HL-60 (cell line): ENCODE results near the gene LRP8.

Source experiments
- POLR2AphosphoS5 ChIP-seq: IDR thresholded peaks from 2 replicates; pipeline ENCODE4 v1.6.1; 2012; ENCODE audit warnings: low read depth
- TF ChIP-seq, protein P1 (sequence below): IDR thresholded peaks from one replicate; pipeline ENCODE4 v1.5.1; 2011; ENCODE audit warnings: low read length, control low read depth, inconsistent platforms; ENCODE audit not compliant: insufficient read depth
- TF ChIP-seq, protein P2 (sequence below): IDR thresholded peaks from 2 replicates; pipeline ENCODE4 v1.6.1; 2012; ENCODE audit warnings: low read depth; ENCODE audit not compliant: insufficient replicate concordance

DNA sequence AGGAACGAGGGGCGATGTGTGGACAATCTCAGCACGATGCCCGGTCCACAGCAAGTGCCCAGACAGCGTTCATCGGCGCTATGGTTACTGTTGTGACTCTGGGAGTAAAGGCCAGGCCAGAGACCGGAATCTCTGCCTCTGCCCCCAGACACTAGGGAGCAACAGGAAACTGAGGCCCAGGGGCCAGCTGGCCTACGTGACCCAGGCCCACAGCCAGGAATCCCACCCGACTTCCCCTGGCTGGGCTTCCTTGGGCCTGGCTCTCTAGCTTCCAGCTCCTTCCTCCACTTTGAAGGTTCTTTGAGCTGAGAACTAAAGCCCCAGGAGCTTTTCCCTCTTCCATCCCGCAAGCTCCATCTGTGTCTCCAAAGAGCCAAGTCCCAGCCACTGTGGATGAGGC is 4.6 kb downstream of the LRP8 start:
- TF ChIP-seq, protein P1, sequence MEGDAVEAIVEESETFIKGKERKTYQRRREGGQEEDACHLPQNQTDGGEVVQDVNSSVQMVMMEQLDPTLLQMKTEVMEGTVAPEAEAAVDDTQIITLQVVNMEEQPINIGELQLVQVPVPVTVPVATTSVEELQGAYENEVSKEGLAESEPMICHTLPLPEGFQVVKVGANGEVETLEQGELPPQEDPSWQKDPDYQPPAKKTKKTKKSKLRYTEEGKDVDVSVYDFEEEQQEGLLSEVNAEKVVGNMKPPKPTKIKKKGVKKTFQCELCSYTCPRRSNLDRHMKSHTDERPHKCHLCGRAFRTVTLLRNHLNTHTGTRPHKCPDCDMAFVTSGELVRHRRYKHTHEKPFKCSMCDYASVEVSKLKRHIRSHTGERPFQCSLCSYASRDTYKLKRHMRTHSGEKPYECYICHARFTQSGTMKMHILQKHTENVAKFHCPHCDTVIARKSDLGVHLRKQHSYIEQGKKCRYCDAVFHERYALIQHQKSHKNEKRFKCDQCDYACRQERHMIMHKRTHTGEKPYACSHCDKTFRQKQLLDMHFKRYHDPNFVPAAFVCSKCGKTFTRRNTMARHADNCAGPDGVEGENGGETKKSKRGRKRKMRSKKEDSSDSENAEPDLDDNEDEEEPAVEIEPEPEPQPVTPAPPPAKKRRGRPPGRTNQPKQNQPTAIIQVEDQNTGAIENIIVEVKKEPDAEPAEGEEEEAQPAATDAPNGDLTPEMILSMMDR: no peak
- no peak for TF ChIP-seq POLR2AphosphoS5
- TF ChIP-seq, protein P2, sequence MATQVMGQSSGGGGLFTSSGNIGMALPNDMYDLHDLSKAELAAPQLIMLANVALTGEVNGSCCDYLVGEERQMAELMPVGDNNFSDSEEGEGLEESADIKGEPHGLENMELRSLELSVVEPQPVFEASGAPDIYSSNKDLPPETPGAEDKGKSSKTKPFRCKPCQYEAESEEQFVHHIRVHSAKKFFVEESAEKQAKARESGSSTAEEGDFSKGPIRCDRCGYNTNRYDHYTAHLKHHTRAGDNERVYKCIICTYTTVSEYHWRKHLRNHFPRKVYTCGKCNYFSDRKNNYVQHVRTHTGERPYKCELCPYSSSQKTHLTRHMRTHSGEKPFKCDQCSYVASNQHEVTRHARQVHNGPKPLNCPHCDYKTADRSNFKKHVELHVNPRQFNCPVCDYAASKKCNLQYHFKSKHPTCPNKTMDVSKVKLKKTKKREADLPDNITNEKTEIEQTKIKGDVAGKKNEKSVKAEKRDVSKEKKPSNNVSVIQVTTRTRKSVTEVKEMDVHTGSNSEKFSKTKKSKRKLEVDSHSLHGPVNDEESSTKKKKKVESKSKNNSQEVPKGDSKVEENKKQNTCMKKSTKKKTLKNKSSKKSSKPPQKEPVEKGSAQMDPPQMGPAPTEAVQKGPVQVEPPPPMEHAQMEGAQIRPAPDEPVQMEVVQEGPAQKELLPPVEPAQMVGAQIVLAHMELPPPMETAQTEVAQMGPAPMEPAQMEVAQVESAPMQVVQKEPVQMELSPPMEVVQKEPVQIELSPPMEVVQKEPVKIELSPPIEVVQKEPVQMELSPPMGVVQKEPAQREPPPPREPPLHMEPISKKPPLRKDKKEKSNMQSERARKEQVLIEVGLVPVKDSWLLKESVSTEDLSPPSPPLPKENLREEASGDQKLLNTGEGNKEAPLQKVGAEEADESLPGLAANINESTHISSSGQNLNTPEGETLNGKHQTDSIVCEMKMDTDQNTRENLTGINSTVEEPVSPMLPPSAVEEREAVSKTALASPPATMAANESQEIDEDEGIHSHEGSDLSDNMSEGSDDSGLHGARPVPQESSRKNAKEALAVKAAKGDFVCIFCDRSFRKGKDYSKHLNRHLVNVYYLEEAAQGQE: no peak
